Loucy (cell line): Measurements from ENCODE around the gene CTBP2.
"Not testable (repeated sequence)": the region's sequence is repeated elsewhere in the genome, so short reads cannot be mapped to it uniquely, and the experiment has no call there.

ENCODE experiments used
- H2AFZ ChIP-seq: fragments of 200-600 bp; sonication (generic); 2 replicates; pipeline ENCODE4 v1.6.0; 2016; ENCODE audit warnings: antibody characterized with exemption, mild to moderate bottlenecking, low read length, moderate library complexity
- H3F3A ChIP-seq: fragments of 200-600 bp; 2 replicates; pipeline ENCODE4 v1.6.0; 2016; ENCODE audit warnings: antibody characterized with exemption, low read depth, mild to moderate bottlenecking
- H3K27me3 ChIP-seq: fragments of 200-600 bp; sonication (generic); 2 replicates; pipeline ENCODE4 v1.6.1; 2014; ENCODE audit warnings: low read length, mild to moderate bottlenecking; ENCODE audit not compliant: insufficient read depth, poor library complexity, severe bottlenecking
- H3K36me3 ChIP-seq: fragments of 200-600 bp; sonication (generic); 2 replicates; pipeline ENCODE4 v1.6.1; 2016; ENCODE audit warnings: low read length; ENCODE audit not compliant: insufficient read depth
- H3K4me1 ChIP-seq: fragments of 200-600 bp; sonication (generic); 2 replicates; pipeline ENCODE4 v1.5.1; 2014; ENCODE audit warnings: low read length, mild to moderate bottlenecking; ENCODE audit not compliant: insufficient read depth, poor library complexity, severe bottlenecking
- H3K4me2 ChIP-seq: fragments of 200-600 bp; sonication (generic); 2 replicates; pipeline ENCODE4 v1.6.0; 2014; ENCODE audit warnings: antibody characterized with exemption, low read length, low read depth, mild to moderate bottlenecking; ENCODE audit not compliant: poor library complexity, severe bottlenecking
- H3K4me3 ChIP-seq: fragments of 200-600 bp; sonication (generic); 2 replicates; pipeline ENCODE4 v1.5.1; 2014; ENCODE audit warnings: low read length, mild to moderate bottlenecking, mixed read lengths; ENCODE audit not compliant: poor library complexity, severe bottlenecking
- H3K79me2 ChIP-seq: fragments of 200-600 bp; sonication (generic); 2 replicates; pipeline ENCODE4 v1.6.1; 2014; ENCODE audit warnings: low read length; ENCODE audit not compliant: insufficient read depth
- H3K9ac ChIP-seq: fragments of 200-600 bp; sonication (generic); 2 replicates; pipeline ENCODE4 v1.6.0; 2014; ENCODE audit warnings: mild to moderate bottlenecking, low read depth, low read length, moderate library complexity; ENCODE audit not compliant: poor library complexity, severe bottlenecking
- H3K9me2 ChIP-seq: fragments of 200-600 bp; sonication (generic); replicated peaks from 2 replicates; pipeline ENCODE4 v1.6.1; 2016; ENCODE audit warnings: low read depth, low read length, mixed read lengths
- H3K9me3 ChIP-seq: fragments of 200-600 bp; sonication (generic); 2 replicates; pipeline ENCODE4 v1.6.1; 2014; ENCODE audit warnings: mild to moderate bottlenecking, antibody characterized with exemption, low read length, low read depth; ENCODE audit not compliant: insufficient read depth
- H4K20me1 ChIP-seq: fragments of 200-600 bp; sonication (generic); 2 replicates; pipeline ENCODE4 v1.6.0; 2014; ENCODE audit warnings: antibody characterized with exemption, low read length, mild to moderate bottlenecking; ENCODE audit not compliant: insufficient read depth, poor library complexity, severe bottlenecking
- CTCF ChIP-seq: fragments of 200-600 bp; sonication (generic); conservative IDR thresholded peaks from 2 replicates; pipeline ENCODE4 v1.5.1; 2014; ENCODE audit warnings: mild to moderate bottlenecking, antibody characterized with exemption, low read length
- EZH2phosphoT487 ChIP-seq: fragments of 200-600 bp; IDR thresholded peaks from 2 replicates; pipeline ENCODE4 v1.6.1; 2018; ENCODE audit warnings: antibody characterized with exemption, mild to moderate bottlenecking, moderate library complexity, borderline replicate concordance

The CTBP2 gene

GRCh38 chr10:125084191-125084613 lies 76.2 kb downstream of the CTBP2 start:
- H3K9ac ChIP-seq, result no peak overlapping the region
- H3K4me2 ChIP-seq, result no peak overlapping the region
- no peak for TF ChIP-seq EZH2phosphoT487
- no peak for TF ChIP-seq CTCF
- H2AFZ ChIP-seq, result no peak overlapping the region
- H3K4me3 ChIP-seq, result no peak overlapping the region
- no peaks in the 10 kb centered on the region for H3K9me3 ChIP-seq
- no peaks in the 10 kb centered on the region for H4K20me1 ChIP-seq
- H3K36me3 ChIP-seq, result no peaks in the 10 kb centered on the region
- no peaks in the 10 kb centered on the region for H3F3A ChIP-seq
- H3K79me2 ChIP-seq, result no peaks in the 10 kb centered on the region
- no peaks in the 10 kb centered on the region for H3K9me2 ChIP-seq
- H3K27me3 ChIP-seq, result no peaks in the 10 kb centered on the region
- no peaks in the 10 kb centered on the region for H3K4me1 ChIP-seq

- no peak overlapping the region for H3K4me3 ChIP-seq
- H3K4me2 ChIP-seq, result no peak overlapping the region
- no peaks in the 10 kb centered on the region for H4K20me1 ChIP-seq
- H2AFZ ChIP-seq, result no peak overlapping the region
- H3K9ac ChIP-seq, result no peak overlapping the region
- H3K4me1 ChIP-seq, result no peaks in the 10 kb centered on the region
- H3K9me2 ChIP-seq, result no peaks in the 10 kb centered on the region
- no peaks in the 10 kb centered on the region for H3K9me3 ChIP-seq
- no peaks in the 10 kb centered on the region for H3K36me3 ChIP-seq
- TF ChIP-seq CTCF, result no peak
- TF ChIP-seq EZH2phosphoT487, result no peak
- H3K79me2 ChIP-seq, result no peaks in the 10 kb centered on the region
- no peaks in the 10 kb centered on the region for H3F3A ChIP-seq
- H3K27me3 ChIP-seq, result no peaks in the 10 kb centered on the region
Observed at GRCh38 chr10:125083576-125083920, 76.8 kb downstream of the CTBP2 start.

- no peak overlapping the region for H3K4me3 ChIP-seq
- H2AFZ ChIP-seq, result no peak overlapping the region
- H3K27me3 ChIP-seq, result no peaks in the 10 kb centered on the region
- H3K36me3 ChIP-seq, result no peaks in the 10 kb centered on the region
- no peaks in the 10 kb centered on the region for H3K9me2 ChIP-seq
- no peaks in the 10 kb centered on the region for H4K20me1 ChIP-seq
- no peak overlapping the region for H3K9ac ChIP-seq
- no peaks in the 10 kb centered on the region for H3K79me2 ChIP-seq
- H3K9me3 ChIP-seq, result no peaks in the 10 kb centered on the region
- no peak overlapping the region for H3K4me2 ChIP-seq
- no peak for TF ChIP-seq CTCF
- TF ChIP-seq EZH2phosphoT487, result no peak
- H3K4me1 ChIP-seq, result no peaks in the 10 kb centered on the region
- no peaks in the 10 kb centered on the region for H3F3A ChIP-seq
Observed at GRCh38 chr10:125082881-125083575, 77.3 kb downstream of the CTBP2 start.

GRCh38 chr10:125082471-125082870 lies 77.9 kb downstream of the CTBP2 start:
- H3K4me1 ChIP-seq, H3F3A ChIP-seq, H3K4me2 ChIP-seq, H3K79me2 ChIP-seq, H3K9me2 ChIP-seq, H2AFZ ChIP-seq, H3K4me3 ChIP-seq, H3K9ac ChIP-seq, H3K27me3 ChIP-seq, H3K9me3 ChIP-seq, H4K20me1 ChIP-seq, H3K36me3 ChIP-seq: not testable (repeated sequence)
